ENCODE data around the gene KIAA1210.

Gene KIAA1210

GRCh38 chrX:119151051-119151380 lies 23.4 kb upstream of the KIAA1210 start:
- Histone ChIP-seq H3K4me3 (no peak overlapping the region), H3K27ac (no peak overlapping the region)
- DNase-seq (ENCODE audit: low spot score): no peak
- no peak for TF ChIP-seq CTCF (IDR thresholded peaks at IDR 0.05)

- TF ChIP-seq CTCF (IDR thresholded peaks at IDR 0.05): no peak
- no peak overlapping the region for H3K27ac ChIP-seq
- no peak overlapping the region for H3K4me3 ChIP-seq
- no peak for DNase-seq (ENCODE audit: low spot score)
Measured at GRCh38 chrX:119150163-119151050, 22.8 kb upstream of the KIAA1210 start.

GRCh38 chrX:119147486-119147885 lies 19.9 kb upstream of the KIAA1210 start:
- no peak for DNase-seq (ENCODE audit: low spot score)
- no peak for TF ChIP-seq CTCF (IDR thresholded peaks at IDR 0.05)
- no peak overlapping the region for H3K4me3 ChIP-seq
- H3K27ac ChIP-seq: no peak overlapping the region

- Histone ChIP-seq H3K27ac (no peak overlapping the region), H3K4me3 (no peak overlapping the region)
- TF ChIP-seq CTCF (IDR thresholded peaks at IDR 0.05): no peak
- DNase-seq (ENCODE audit: low spot score): no peak
Measured at GRCh38 chrX:119145241-119145653, 17.6 kb upstream of the KIAA1210 start.

GRCh38 chrX:119134466-119134865 lies 6.9 kb upstream of the KIAA1210 start:
- Histone ChIP-seq H3K4me3 (no peak overlapping the region), H3K27ac (no peak overlapping the region)
- no peak for TF ChIP-seq CTCF (IDR thresholded peaks at IDR 0.05)
- DNase-seq (ENCODE audit: low spot score): no peak

- TF ChIP-seq CTCF (IDR thresholded peaks at IDR 0.05): no peak
- Histone ChIP-seq H3K4me3 (no peak overlapping the region), H3K27ac (no peak overlapping the region)
- DNase-seq (ENCODE audit: low spot score): no peak
Measured at GRCh38 chrX:119132961-119133360, 5.3 kb upstream of the KIAA1210 start.

GRCh38 chrX:119132316-119132715 lies 4.7 kb upstream of the KIAA1210 start:
- Histone ChIP-seq H3K4me3 (no peak overlapping the region), H3K27ac (no peak overlapping the region)
- DNase-seq (ENCODE audit: low spot score): no peak
- TF ChIP-seq CTCF (IDR thresholded peaks at IDR 0.05): no peak

All from coronary artery (tissue), 2 donors.